Endothelial cell of umbilical vein (primary cell): ENCODE data around the gene REL.
A peak's percentile ranks its signal among the peaks of the same experiment; 100 is the strongest.

Experiments
- EZH2 ChIP-seq: IDR thresholded peaks from 2 replicates; pipeline ENCODE4 v1.6.1; 2012; ENCODE audit warnings: borderline replicate concordance, low read depth, mild to moderate bottlenecking, moderate library complexity, low read length, inconsistent platforms; ENCODE audit not compliant: severe bottlenecking
- GATA2 ChIP-seq: IDR thresholded peaks from 2 replicates; pipeline ENCODE4 v1.7.0; 2011; ENCODE audit warnings: low read depth, mild to moderate bottlenecking, moderate library complexity, mixed read lengths, low read length; ENCODE audit not compliant: insufficient read length, insufficient read depth
- JUN ChIP-seq: IDR thresholded peaks from 2 replicates; pipeline ENCODE4 v1.6.1; 2011; ENCODE audit warnings: borderline replicate concordance, low read depth; ENCODE audit not compliant: insufficient read length, insufficient read depth
- MAX ChIP-seq: IDR thresholded peaks from 2 replicates; pipeline ENCODE4 v1.6.1; 2011; ENCODE audit not compliant: insufficient read depth, insufficient read length
- MYC ChIP-seq: IDR thresholded peaks from one replicate; pipeline ENCODE4 v1.6.1; 2011; ENCODE audit warnings: mild to moderate bottlenecking, low read depth, low read length
- POLR2A ChIP-seq: IDR thresholded peaks from 2 replicates; pipeline ENCODE4 v1.6.1; 2012; ENCODE audit warnings: low read depth, mild to moderate bottlenecking, control low read depth, low read length
- POLR2AphosphoS5 ChIP-seq: IDR thresholded peaks from 2 replicates; pipeline ENCODE4 v1.6.1; 2012; ENCODE audit warnings: low read depth, mild to moderate bottlenecking, control low read depth, low read length, moderate library complexity; ENCODE audit not compliant: insufficient read depth
- TF ChIP-seq, protein P1 (sequence below), 2 donors: IDR thresholded peaks; 1 replicate in 1 of 2; 2 replicates in 1 of 2; pipeline ENCODE4 v1.5.1; 2011; ENCODE audit warnings: low read length in 2 of 2, mild to moderate bottlenecking in 2 of 2, moderate library complexity in 2 of 2, control low read depth in 1 of 2, inconsistent platforms in 1 of 2, low read depth in 1 of 2; ENCODE audit not compliant: insufficient read depth in 1 of 2; ENCODE audit errors: extremely low read depth in 1 of 2

GRCh38 chr2:60881047-60881932, at the start of gene REL:
- peak; percentile 50 for TF ChIP-seq POLR2AphosphoS5
- no peak for TF ChIP-seq JUN
- TF ChIP-seq, protein P1, sequence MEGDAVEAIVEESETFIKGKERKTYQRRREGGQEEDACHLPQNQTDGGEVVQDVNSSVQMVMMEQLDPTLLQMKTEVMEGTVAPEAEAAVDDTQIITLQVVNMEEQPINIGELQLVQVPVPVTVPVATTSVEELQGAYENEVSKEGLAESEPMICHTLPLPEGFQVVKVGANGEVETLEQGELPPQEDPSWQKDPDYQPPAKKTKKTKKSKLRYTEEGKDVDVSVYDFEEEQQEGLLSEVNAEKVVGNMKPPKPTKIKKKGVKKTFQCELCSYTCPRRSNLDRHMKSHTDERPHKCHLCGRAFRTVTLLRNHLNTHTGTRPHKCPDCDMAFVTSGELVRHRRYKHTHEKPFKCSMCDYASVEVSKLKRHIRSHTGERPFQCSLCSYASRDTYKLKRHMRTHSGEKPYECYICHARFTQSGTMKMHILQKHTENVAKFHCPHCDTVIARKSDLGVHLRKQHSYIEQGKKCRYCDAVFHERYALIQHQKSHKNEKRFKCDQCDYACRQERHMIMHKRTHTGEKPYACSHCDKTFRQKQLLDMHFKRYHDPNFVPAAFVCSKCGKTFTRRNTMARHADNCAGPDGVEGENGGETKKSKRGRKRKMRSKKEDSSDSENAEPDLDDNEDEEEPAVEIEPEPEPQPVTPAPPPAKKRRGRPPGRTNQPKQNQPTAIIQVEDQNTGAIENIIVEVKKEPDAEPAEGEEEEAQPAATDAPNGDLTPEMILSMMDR (IDR thresholded peaks at IDR 0.05; ENCODE audit: extremely low read depth in 1 of 2, insufficient read depth in 1 of 2, low read depth in 1 of 2, low read length in 2 of 2), result peak in 1 of 2 donors; percentile 5
- no peak for TF ChIP-seq EZH2
- no peak for TF ChIP-seq POLR2A
- TF ChIP-seq MAX, result no peak
- no peak for TF ChIP-seq MYC
- TF ChIP-seq GATA2, result no peak
